Activated CD8-positive, alpha-beta T cell treated with anti-CD3 and anti-CD28 coated beads for 36 hours (primary cell): ENCODE measurements around the gene CHST3. TPM values are rescaled to one million over a fixed set of nuclear protein-coding genes. Genes with fewer than 3 reads are reported as not detected.

Experiments
- ATAC-seq: fragments of 200-7000 bp; cut with Tn5 transposase; one replicate; pipeline ENCODE4 v1.10.0; 2021; ENCODE audit warnings: mild to moderate bottlenecking, moderate library complexity
- CTCF ChIA-PET: fragments of 350-600 bp; sonication (Branson Sonifier 250); formaldehyde crosslinking; loops from one replicate; lab custom pipeline; 2021; ENCODE audit warnings: antibody characterized with exemption; lab: Charles Lee
- POLR2A ChIA-PET: fragments of 350-600 bp; sonication (Branson Sonifier 250); formaldehyde crosslinking; loops from one replicate; lab custom pipeline; 2021; ENCODE audit warnings: antibody characterized with exemption; lab: Charles Lee
- DNase-seq: peaks from one replicate; pipeline ENCODE4 v3.0.0-alpha.2; 2020
- H3K27ac Mint-ChIP-seq: one replicate; pipeline ENCODE4 v1.8.0; 2021; ENCODE audit warnings: mild to moderate bottlenecking, mixed read lengths
- H3K27me3 Mint-ChIP-seq: one replicate; pipeline ENCODE4 v1.8.0; 2021; ENCODE audit warnings: mixed read lengths
- H3K36me3 Mint-ChIP-seq: one replicate; pipeline ENCODE4 v1.8.0; 2021; ENCODE audit warnings: low read depth, mixed read lengths
- H3K4me1 Mint-ChIP-seq: one replicate; pipeline ENCODE4 v1.8.0; 2021; ENCODE audit warnings: low read depth, mixed read lengths
- H3K4me3 Mint-ChIP-seq: one replicate; pipeline ENCODE4 v1.8.0; 2021; ENCODE audit warnings: mild to moderate bottlenecking, moderate library complexity, mixed read lengths
- H3K9me3 Mint-ChIP-seq: one replicate; pipeline ENCODE4 v1.8.0; 2021; ENCODE audit warnings: mixed read lengths
- CTCF ChIP-seq: fragments of 200-600 bp; IDR thresholded peaks from one replicate; pipeline ENCODE4 v1.8.0; 2022; ENCODE audit warnings: antibody characterized with exemption, mild to moderate bottlenecking
- intact Hi-C: fragments of 100-400 bp; cut with micrococcal nuclease; formaldehyde crosslinking; loops from one replicate; pipeline ENCODE4 v1.10.0; 2022
- total RNA-seq, 2 experiments: library from RNA; stranded (reverse); gene quantifications; one replicate each; pipeline ENCODE4 v1.2.3, GENCODE V29; 2021

The CHST3 gene
- total RNA-seq, 2 experiments from 2014 or later = 0.20 to 0.36 TPM

GRCh38 chr10:72061491-72061890 lies 97.3 kb downstream of the CHST3 start:
- DNase-seq = no peak
- H3K27ac Mint-ChIP-seq = peak overlapping the region; percentile 3
- no peak for TF ChIP-seq CTCF
- ChIA-PET CTCF (interaction anchor here (7.4 kb wide), 1 partner anchor 12 kb away, joined by 72 read pairs; no protein-coding TSS in a partner anchor), POLR2A (interaction anchor here (0.7 to 1.7 kb wide), 4 partner anchors 10 to 127 kb away, joined by 3 to 6 read pairs (median 4); no protein-coding TSS in a partner anchor)
- H3K4me3 Mint-ChIP-seq = no peak overlapping the region
- peaks cover 30% of the 10 kb centered on the region for H3K4me1 Mint-ChIP-seq
- no peaks in the 10 kb centered on the region for H3K9me3 Mint-ChIP-seq
- ATAC-seq = no peak
- intact Hi-C loops = no loop called here
- no peaks in the 10 kb centered on the region for H3K27me3 Mint-ChIP-seq
- H3K36me3 Mint-ChIP-seq = peaks cover 24% of the 10 kb centered on the region

GRCh38 chr10:72061930-72062329 lies 97.7 kb downstream of the CHST3 start:
- Mint-ChIP-seq H3K4me3 (no peak overlapping the region), H3K36me3 (peaks cover 25% of the 10 kb centered on the region), H3K4me1 (peaks cover 30% of the 10 kb centered on the region), H3K27ac (peak overlapping the region; percentile 65), H3K9me3 (no peaks in the 10 kb centered on the region), H3K27me3 (no peaks in the 10 kb centered on the region)
- CTCF ChIA-PET = interaction anchor here (7.4 kb wide), 1 partner anchor 12 kb away, joined by 72 read pairs; no protein-coding TSS in a partner anchor
- ATAC-seq = no peak
- POLR2A ChIA-PET = interaction anchor here (0.7 to 1.7 kb wide), 3 partner anchors 10 to 184 kb away, joined by 3 to 6 read pairs (median 3); no protein-coding TSS in a partner anchor
- no peak for DNase-seq
- intact Hi-C loops = no loop called here
- TF ChIP-seq CTCF = no peak

- ChIA-PET POLR2A (interaction anchor here (0.7 to 1.7 kb wide), 2 partner anchors 9 to 184 kb away, joined by 3 to 6 read pairs; no protein-coding TSS in a partner anchor), CTCF (interaction anchor here (7.4 kb wide), 1 partner anchor 13 kb away, joined by 72 read pairs; no protein-coding TSS in a partner anchor)
- intact Hi-C loops = no loop called here
- DNase-seq = no peak
- ATAC-seq = no peak
- TF ChIP-seq CTCF = no peak
- Mint-ChIP-seq H3K27ac (peak overlapping the region; percentile 65), H3K9me3 (no peaks in the 10 kb centered on the region), H3K4me1 (peaks cover 28% of the 10 kb centered on the region), H3K36me3 (peaks cover 27% of the 10 kb centered on the region), H3K27me3 (no peaks in the 10 kb centered on the region), H3K4me3 (no peak overlapping the region)
These were observed 98.2 kb downstream of the CHST3 start for GRCh38 chr10:72062382-72062781.

Other genes with a start within 250 kb of the CHST3 start
- gene C10orf105, start 244.6 kb upstream of the CHST3 start, total RNA-seq = under 1 TPM; 0.16 to 0.27 TPM
- 10 to 100 TPM; 59.6 to 61.0 TPM for gene VSIR, start 190.9 kb upstream of the CHST3 start, total RNA-seq
- 100 to 1,000 TPM in 1 of 2 experiments, 10 to 100 TPM in 1; 94.2 to 101 TPM for gene PSAP, start 113.1 kb upstream of the CHST3 start, total RNA-seq
- 100 to 1,000 TPM; 134 to 135 TPM for gene SPOCK2, start 124.2 kb downstream of the CHST3 start, total RNA-seq